ENCODE results near the gene IVD. TPM values are rescaled to one million over a fixed set of nuclear protein-coding genes. Genes with fewer than 3 reads are reported as not detected.

The IVD gene
- total and polyA plus RNA-seq, 2 of the 4 experiments (the other 2 are of a cell fraction): 31.7 to 41.1 TPM

GRCh38 chr15:40456738-40457137 is 51.1 kb downstream of the IVD start (continued):
- TF ChIP-seq, protein P1, sequence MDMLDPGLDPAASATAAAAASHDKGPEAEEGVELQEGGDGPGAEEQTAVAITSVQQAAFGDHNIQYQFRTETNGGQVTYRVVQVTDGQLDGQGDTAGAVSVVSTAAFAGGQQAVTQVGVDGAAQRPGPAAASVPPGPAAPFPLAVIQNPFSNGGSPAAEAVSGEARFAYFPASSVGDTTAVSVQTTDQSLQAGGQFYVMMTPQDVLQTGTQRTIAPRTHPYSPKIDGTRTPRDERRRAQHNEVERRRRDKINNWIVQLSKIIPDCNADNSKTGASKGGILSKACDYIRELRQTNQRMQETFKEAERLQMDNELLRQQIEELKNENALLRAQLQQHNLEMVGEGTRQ (IDR thresholded peaks at IDR 0.05; ENCODE audit: low read depth, low read length): no peak
- TF ChIP-seq MAFK (IDR thresholded peaks at IDR 0.05; ENCODE audit: low read depth, low read length) (no peak), SMC3 (IDR thresholded peaks at IDR 0.05; ENCODE audit: low read depth, low read length) (no peak), NFE2L2 (IDR thresholded peaks at IDR 0.05; ENCODE audit: low read depth, low read length) (no peak)

- no peak overlapping the region for H3K14ac ChIP-seq (replicated peaks; ENCODE audit: low read depth, low read length)
- no peak overlapping the region for H4K8ac ChIP-seq (ENCODE audit: low read depth in 2 of 2, low read length in 2 of 2)
- peaks cover 21% of the 10 kb centered on the region for H3K36me3 ChIP-seq (ENCODE audit: control insufficient read depth, insufficient read depth, low read length)
- no peak overlapping the region for H2AFZ ChIP-seq (replicated peaks; ENCODE audit: low read length, poor library complexity)
- ChIA-PET POLR2A (ENCODE audit: unreplicated experiment) (no interaction called here), CTCF (no interaction called here)
- 99% methylated on average over 30 of the region's 37 CpGs; no CpG with 5 or more reads in 1 of the 2 experiments for WGBS, 2 experiments (ENCODE audit: extremely low coverage in 2 of 2, insufficient read length in 1 of 2)
- H3K56ac ChIP-seq (ENCODE audit: extremely low read depth, insufficient read depth, low read length): no peak overlapping the region
- H3K9ac ChIP-seq (ENCODE audit: low read depth, low read length): no peak overlapping the region
- H3K79me1 ChIP-seq (ENCODE audit: low read depth in 1 of 2, low read length in 2 of 2): peaks cover 25 to 72% of the 10 kb centered on the region in 2 experiments
- no peak overlapping the region for H4K5ac ChIP-seq (ENCODE audit: low read depth, low read length)
- no peak overlapping the region for H3K27ac ChIP-seq (ENCODE audit: insufficient read depth, low read length)
- H3K4me2 ChIP-seq (ENCODE audit: low read depth, low read length): no peak overlapping the region
- no peak overlapping the region for H2BK20ac ChIP-seq (ENCODE audit: low read depth, low read length)
- BruUV-seq (replicated peaks): no TSS peak
- H2BK15ac ChIP-seq (ENCODE audit: low read depth, low read length): no peak overlapping the region
- H3K4me1 ChIP-seq (ENCODE audit: control insufficient read depth, insufficient read depth, low read length): peaks cover 12% of the 10 kb centered on the region
- no peak overlapping the region for H2BK120ac ChIP-seq (ENCODE audit: low read depth, low read length)
- no peak overlapping the region for H2AK5ac ChIP-seq (ENCODE audit: low read depth, low read length)
- H3K4me3 ChIP-seq (ENCODE audit: insufficient read depth, low read depth, low read length): no peak overlapping the region
- no peak overlapping the region for H3K23ac ChIP-seq (ENCODE audit: low read depth, low read length)
- in situ Hi-C loops (cut with MboI; ENCODE audit: low sequenced_read_pairs): no loop called here
- no peak overlapping the region for H4K91ac ChIP-seq (ENCODE audit: insufficient read depth, low read depth, low read length)
- intact Hi-C loops (cut with micrococcal nuclease): no loop called here
- peaks cover 20% of the 10 kb centered on the region for H3K9me1 ChIP-seq (ENCODE audit: insufficient read depth, low read length)
- no peak for DNase-seq
- no peak overlapping the region for H3K4ac ChIP-seq (ENCODE audit: low read depth, low read length)
- no peak overlapping the region for H3K18ac ChIP-seq (ENCODE audit: low read depth, low read length)
- peak overlapping the region; percentile 45 for H2AK9ac ChIP-seq (replicated peaks; ENCODE audit: low read depth, low read length, poor library complexity)
- ATAC-seq (ENCODE audit: low read depth): no peak
- no peak overlapping the region for H2BK5ac ChIP-seq (ENCODE audit: low read depth, low read length, poor library complexity, severe bottlenecking)
- H4K20me1 ChIP-seq (ENCODE audit: insufficient read depth, low read length): peaks cover 58% of the 10 kb centered on the region
- dilution Hi-C loops (cut with HindIII; ENCODE audit: low sequenced_read_pairs, unreplicated experiment): no loop called here
- no peaks in the 10 kb centered on the region for H3K9me3 ChIP-seq (ENCODE audit: control insufficient read depth, insufficient read depth, low read length)
- H3K27me3 ChIP-seq (ENCODE audit: control insufficient read depth, insufficient read depth, low read length): no peaks in the 10 kb centered on the region
- TF ChIP-seq MXI1 (IDR thresholded peaks at IDR 0.05; ENCODE audit: borderline replicate concordance, low read depth, low read length) (no peak), CHD1 (IDR thresholded peaks at IDR 0.05; ENCODE audit: low read depth, low read length) (no peak), ELK1 (IDR thresholded peaks at IDR 0.05; ENCODE audit: borderline replicate concordance, low read depth, low read length) (no peak), CTCF (conservative IDR thresholded peaks at IDR 0.05; ENCODE audit: low read depth, low read length) (no peak), NFE2L2 (IDR thresholded peaks at IDR 0.05; ENCODE audit: low read depth, low read length) (no peak), POLR2A (IDR thresholded peaks at IDR 0.05; ENCODE audit: low read depth, low read length) (no peak), BHLHE40 (IDR thresholded peaks at IDR 0.05; ENCODE audit: low read depth, low read length) (no peak), FOS (IDR thresholded peaks at IDR 0.05; ENCODE audit: low read depth, low read length) (no peak)
- TF ChIP-seq, protein P1 (IDR thresholded peaks at IDR 0.05; ENCODE audit: low read depth, low read length): no peak
Observed at GRCh38 chr15:40458495-40459371, 53.1 kb downstream of the IVD start.

Measured in IMR-90 (cell line).